Suprapubic skin (tissue), 4 donors: Measurements from ENCODE around the gene ANKUB1. TPM values are rescaled to one million over a fixed set of nuclear protein-coding genes. Genes with fewer than 3 reads are reported as not detected.

Experiments
- DNase-seq, 2 donors: peaks; one replicate each; pipeline ENCODE4 v3.0.0-alpha.2; 2019; ENCODE audit warnings: low spot score in 2 of 2
- H3K27ac ChIP-seq: fragments of 200-600 bp; sonication (generic); one replicate; pipeline ENCODE4 v1.5.1; 2019
- H3K27me3 ChIP-seq: fragments of 200-600 bp; sonication (generic); one replicate; pipeline ENCODE4 v1.5.1; 2019
- H3K36me3 ChIP-seq: fragments of 200-600 bp; sonication (generic); one replicate; pipeline ENCODE4 v1.5.1; 2019
- H3K4me1 ChIP-seq: fragments of 200-600 bp; sonication (generic); one replicate; pipeline ENCODE4 v1.5.1; 2019
- H3K4me3 ChIP-seq: fragments of 200-600 bp; sonication (generic); one replicate; pipeline ENCODE4 v1.5.1; 2019; ENCODE audit warnings: mild to moderate bottlenecking
- H3K9me3 ChIP-seq: fragments of 200-600 bp; sonication (generic); one replicate; pipeline ENCODE4 v1.5.1; 2019
- CTCF ChIP-seq, 2 donors: fragments of 200-600 bp in 1 of 2; fragments of 450-650 bp in 1 of 2; sonication (generic) in 1 of 2; IDR thresholded peaks; one replicate each; pipeline ENCODE4 v1.5.1; 2016 to 2019; ENCODE audit warnings: antibody characterized with exemption in 2 of 2, mild to moderate bottlenecking in 1 of 2, moderate library complexity in 1 of 2
- EP300 ChIP-seq: sonication (generic); formaldehyde crosslinking; IDR thresholded peaks from one replicate; pipeline ENCODE4 v1.6.1; 2017; ENCODE audit warnings: antibody characterized with exemption
- POLR2A ChIP-seq, 2 donors: fragments of 450-650 bp; IDR thresholded peaks; one replicate each; pipeline ENCODE4 v1.6.1; 2017; ENCODE audit warnings: antibody characterized with exemption in 2 of 2, mild to moderate bottlenecking in 2 of 2, moderate library complexity in 2 of 2
- POLR2AphosphoS5 ChIP-seq, 3 donors: sonication (generic); formaldehyde crosslinking; IDR thresholded peaks; one replicate each; pipeline ENCODE4 v1.6.1; 2017; ENCODE audit warnings: antibody characterized with exemption in 3 of 3
- WGBS: methylation state at CpG from one replicate; pipeline ENCODE4 v1.1.5; 2018; 5-methylcytosine and 5-hydroxymethylcytosine counted together
- total RNA-seq, 4 donors: library from RNA; depleted of rRNA; stranded (reverse); fragments of >200 nt; gene quantifications; one replicate each; pipeline ENCODE4 v1.1.0, GENCODE V29; 2016

Gene ANKUB1
- total RNA-seq, 4 donors from 2014 or later: not detected

DNA sequence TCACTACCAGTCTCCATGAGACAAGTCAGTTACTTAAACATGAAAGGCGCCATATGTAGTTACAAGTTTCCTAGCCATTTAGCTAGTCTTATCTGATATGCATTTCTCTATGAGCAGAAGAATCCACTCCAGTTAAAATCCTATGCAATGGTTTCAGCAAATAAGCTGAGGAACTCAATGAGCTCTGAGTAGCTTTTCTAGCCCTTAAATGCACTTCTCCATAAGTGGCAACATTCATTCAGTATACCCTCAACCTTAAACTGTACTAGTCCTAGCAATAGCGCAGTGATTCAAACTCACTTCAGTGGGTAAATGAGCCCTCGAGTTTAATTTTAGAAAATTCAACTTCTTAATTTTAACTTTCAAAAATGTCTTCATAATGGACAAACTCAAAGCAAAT is 47.7 kb downstream of the ANKUB1 start:
- Histone ChIP-seq H3K4me3 (no peak overlapping the region), H3K36me3 (peaks cover 75% of the 10 kb centered on the region), H3K27me3 (no peaks in the 10 kb centered on the region), H3K9me3 (no peaks in the 10 kb centered on the region), H3K4me1 (no peaks in the 10 kb centered on the region), H3K27ac (no peak overlapping the region)
- TF ChIP-seq POLR2A (IDR thresholded peaks at IDR 0.05) (no peak), POLR2AphosphoS5 (IDR thresholded peaks at IDR 0.05) (no peak)
- WGBS: 97% methylated on average over 3 of the region's 3 CpGs
- no peak for DNase-seq

DNA sequence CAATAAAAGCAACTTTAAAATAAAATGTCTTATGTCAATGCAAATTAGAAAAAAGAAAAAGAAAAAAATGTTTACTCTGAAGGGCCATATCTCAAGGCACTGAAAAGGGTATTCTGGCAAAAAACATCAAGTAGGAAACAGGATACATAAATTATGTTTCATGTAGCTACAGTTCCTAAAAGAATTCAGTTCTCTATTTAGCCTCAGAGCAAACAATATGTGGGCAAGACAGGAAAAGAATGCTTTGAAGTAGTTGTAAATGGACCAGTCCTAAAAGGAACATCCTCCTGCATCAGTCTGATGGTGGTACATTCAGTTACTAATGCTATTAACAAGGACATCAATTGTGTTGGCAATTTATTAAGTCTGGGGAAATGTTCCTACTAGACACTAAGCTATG is 48.2 kb downstream of the ANKUB1 start:
- Histone ChIP-seq H3K4me3 (no peak overlapping the region), H3K27ac (no peak overlapping the region), H3K9me3 (no peaks in the 10 kb centered on the region), H3K4me1 (no peaks in the 10 kb centered on the region), H3K36me3 (peaks cover 76% of the 10 kb centered on the region), H3K27me3 (no peaks in the 10 kb centered on the region)
- TF ChIP-seq EP300: no peak
- TF ChIP-seq POLR2A (IDR thresholded peaks at IDR 0.05): no peak
- TF ChIP-seq CTCF (IDR thresholded peaks at IDR 0.05): no peak
- TF ChIP-seq POLR2AphosphoS5 (IDR thresholded peaks at IDR 0.05): no peak
- no peak for DNase-seq

- no peaks in the 10 kb centered on the region for H3K4me1 ChIP-seq
- H3K9me3 ChIP-seq: no peaks in the 10 kb centered on the region
- no peak for DNase-seq
- H3K27ac ChIP-seq: no peak overlapping the region
- TF ChIP-seq POLR2A (IDR thresholded peaks at IDR 0.05) (no peak), CTCF (IDR thresholded peaks at IDR 0.05) (no peak), POLR2AphosphoS5 (IDR thresholded peaks at IDR 0.05) (no peak), EP300 (no peak)
- H3K27me3 ChIP-seq: no peaks in the 10 kb centered on the region
- WGBS: 82% methylated on average over 2 of the region's 2 CpGs
- H3K36me3 ChIP-seq: peaks cover 35% of the 10 kb centered on the region
- no peak overlapping the region for H3K4me3 ChIP-seq
Observed at GRCh38 chr3:149739396-149739795, 53.0 kb downstream of the ANKUB1 start.

GRCh38 chr3:149738876-149739275 is 53.5 kb downstream of the ANKUB1 start:
- DNase-seq: no peak
- no peak for TF ChIP-seq POLR2AphosphoS5 (IDR thresholded peaks at IDR 0.05)
- TF ChIP-seq CTCF (IDR thresholded peaks at IDR 0.05): no peak
- no peak for TF ChIP-seq EP300
- no peak for TF ChIP-seq POLR2A (IDR thresholded peaks at IDR 0.05)
- Histone ChIP-seq H3K27ac (no peak overlapping the region), H3K27me3 (no peaks in the 10 kb centered on the region), H3K9me3 (no peaks in the 10 kb centered on the region), H3K4me1 (no peaks in the 10 kb centered on the region), H3K4me3 (no peak overlapping the region), H3K36me3 (peaks cover 34% of the 10 kb centered on the region)
- 77% methylated on average over 2 of the region's 2 CpGs for WGBS

GRCh38 chr3:149736953-149737205 is 55.5 kb downstream of the ANKUB1 start:
- DNase-seq: no peak
- no peak for TF ChIP-seq POLR2AphosphoS5 (IDR thresholded peaks at IDR 0.05)
- no peak for TF ChIP-seq EP300
- no peak for TF ChIP-seq CTCF (IDR thresholded peaks at IDR 0.05)
- TF ChIP-seq POLR2A (IDR thresholded peaks at IDR 0.05): no peak
- H3K9me3 ChIP-seq: no peaks in the 10 kb centered on the region
- no peak overlapping the region for H3K27ac ChIP-seq
- peaks cover 29% of the 10 kb centered on the region for H3K36me3 ChIP-seq
- no peaks in the 10 kb centered on the region for H3K27me3 ChIP-seq
- no peaks in the 10 kb centered on the region for H3K4me1 ChIP-seq
- no peak overlapping the region for H3K4me3 ChIP-seq

GRCh38 chr3:149736175-149736952 is 56.0 kb downstream of the ANKUB1 start:
- WGBS: 37% methylated on average over 2 of the region's 2 CpGs

More at GRCh38 chr3:149736175-149736952, 56.0 kb downstream of the ANKUB1 start:
- Histone ChIP-seq H3K9me3 (no peaks in the 10 kb centered on the region), H3K4me3 (no peak overlapping the region), H3K27ac (no peak overlapping the region), H3K36me3 (peaks cover 26% of the 10 kb centered on the region), H3K4me1 (no peaks in the 10 kb centered on the region), H3K27me3 (no peaks in the 10 kb centered on the region)
- no peak for DNase-seq
- TF ChIP-seq POLR2A (IDR thresholded peaks at IDR 0.05) (no peak), EP300 (no peak), POLR2AphosphoS5 (IDR thresholded peaks at IDR 0.05) (no peak), CTCF (IDR thresholded peaks at IDR 0.05) (no peak)
